ENCODE measurements around the gene PRR35. TPM values are rescaled to one million over a fixed set of nuclear protein-coding genes. Genes with fewer than 3 reads are reported as not detected.

Gene PRR35
- total RNA-seq, 1 experiment from 2014 or later = 0.28 TPM

DNA sequence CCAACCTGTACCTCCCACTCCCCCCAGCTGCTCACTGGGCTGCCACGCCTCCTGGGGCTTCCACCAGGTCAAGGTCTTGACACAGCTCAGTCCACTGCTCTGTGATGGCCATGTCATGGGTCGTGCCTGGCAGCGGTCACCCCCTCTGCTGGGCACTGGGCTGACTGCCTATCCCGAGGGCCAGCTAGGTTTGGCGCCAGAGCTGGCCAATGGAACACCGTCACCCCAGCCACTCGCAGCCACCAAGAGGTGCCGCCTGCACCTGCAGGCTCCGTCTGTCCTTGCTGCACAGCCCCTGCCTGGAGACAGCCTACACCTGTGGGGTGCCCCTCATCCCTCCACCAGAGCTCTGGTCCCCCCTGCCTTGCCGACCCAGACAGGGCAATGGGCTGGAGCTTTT is 25.2 kb downstream of the PRR35 start:
- Histone ChIP-seq H3K36me3 (replicated peaks; ENCODE audit: control insufficient read depth, insufficient read depth, low read length) (no peaks in the 10 kb centered on the region; the same call in 1 of the 2 replicates), H3K27me3 (ENCODE audit: control insufficient read depth, insufficient read depth, low read length) (peaks cover 8% of the 10 kb centered on the region), H3K4me3 (ENCODE audit: insufficient read depth, low read depth, low read length) (no peak overlapping the region)
- peak; percentile 83 for DNase-seq

DNA sequence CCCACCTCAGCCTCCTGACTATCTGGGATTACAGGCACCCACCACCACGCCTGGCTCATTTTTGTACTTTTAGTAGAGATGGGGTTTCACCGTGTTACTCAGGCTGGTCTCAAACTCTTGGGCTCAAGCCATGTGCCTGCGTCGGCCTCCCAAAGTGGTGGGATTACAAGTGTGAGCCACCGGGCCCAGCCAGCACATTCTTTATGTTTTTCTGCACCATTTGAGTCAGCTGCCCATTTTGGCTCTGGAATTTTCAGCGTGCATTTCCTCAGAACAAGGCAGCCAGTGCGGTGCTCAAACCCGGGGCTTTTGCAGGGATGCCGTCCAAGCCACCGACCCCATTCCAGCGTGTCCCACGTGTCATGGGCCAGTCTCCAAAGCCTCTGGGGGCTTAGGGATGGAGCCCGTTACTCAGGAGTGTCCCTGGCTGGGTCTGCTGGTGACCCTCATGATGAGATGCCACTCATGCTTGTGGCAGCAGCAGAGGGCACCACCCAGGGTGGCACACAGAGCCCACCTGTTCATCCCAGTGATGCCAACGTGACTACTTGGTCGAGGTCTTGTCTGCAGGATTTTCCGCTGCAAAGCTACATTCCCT is 26.0 kb downstream of the PRR35 start:
- no peak overlapping the region for H3K4me3 ChIP-seq (ENCODE audit: insufficient read depth, low read depth, low read length)
- DNase-seq = no peak
- no peaks in the 10 kb centered on the region; the same call in 1 of the 2 replicates for H3K36me3 ChIP-seq (replicated peaks; ENCODE audit: control insufficient read depth, insufficient read depth, low read length)
- H3K27me3 ChIP-seq (ENCODE audit: control insufficient read depth, insufficient read depth, low read length) = peaks cover 14% of the 10 kb centered on the region

GRCh38 chr16:586645-587590 is 26.7 kb downstream of the PRR35 start:
- H3K27me3 ChIP-seq (ENCODE audit: control insufficient read depth, insufficient read depth, low read length) = peaks cover 14% of the 10 kb centered on the region
- no peak for DNase-seq
- H3K36me3 ChIP-seq (replicated peaks; ENCODE audit: control insufficient read depth, insufficient read depth, low read length) = no peaks in the 10 kb centered on the region; the same call in 1 of the 2 replicates
- H3K4me3 ChIP-seq (ENCODE audit: insufficient read depth, low read depth, low read length) = no peak overlapping the region

DNA sequence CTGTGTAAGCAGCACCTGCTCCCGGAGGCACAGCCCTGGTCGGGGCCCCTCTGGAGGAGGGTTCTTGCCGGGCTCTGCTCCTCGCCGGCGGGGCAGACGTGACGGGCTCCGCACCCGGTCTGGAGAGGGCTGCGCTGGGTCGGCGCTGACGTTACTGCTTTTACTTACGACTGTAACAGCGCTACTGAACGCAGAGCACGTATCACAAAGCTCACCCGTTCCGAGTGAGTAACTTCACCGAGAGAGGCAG is 28.4 kb downstream of the PRR35 start:
- Histone ChIP-seq H3K36me3 (replicated peaks; ENCODE audit: control insufficient read depth, insufficient read depth, low read length) (no peaks in the 10 kb centered on the region; the same call in none of the 2 replicates), H3K4me3 (ENCODE audit: insufficient read depth, low read depth, low read length) (peak overlapping the region; percentile 87), H3K27me3 (ENCODE audit: control insufficient read depth, insufficient read depth, low read length) (peaks cover 14% of the 10 kb centered on the region)
- DNase-seq = peak; percentile 78

DNA sequence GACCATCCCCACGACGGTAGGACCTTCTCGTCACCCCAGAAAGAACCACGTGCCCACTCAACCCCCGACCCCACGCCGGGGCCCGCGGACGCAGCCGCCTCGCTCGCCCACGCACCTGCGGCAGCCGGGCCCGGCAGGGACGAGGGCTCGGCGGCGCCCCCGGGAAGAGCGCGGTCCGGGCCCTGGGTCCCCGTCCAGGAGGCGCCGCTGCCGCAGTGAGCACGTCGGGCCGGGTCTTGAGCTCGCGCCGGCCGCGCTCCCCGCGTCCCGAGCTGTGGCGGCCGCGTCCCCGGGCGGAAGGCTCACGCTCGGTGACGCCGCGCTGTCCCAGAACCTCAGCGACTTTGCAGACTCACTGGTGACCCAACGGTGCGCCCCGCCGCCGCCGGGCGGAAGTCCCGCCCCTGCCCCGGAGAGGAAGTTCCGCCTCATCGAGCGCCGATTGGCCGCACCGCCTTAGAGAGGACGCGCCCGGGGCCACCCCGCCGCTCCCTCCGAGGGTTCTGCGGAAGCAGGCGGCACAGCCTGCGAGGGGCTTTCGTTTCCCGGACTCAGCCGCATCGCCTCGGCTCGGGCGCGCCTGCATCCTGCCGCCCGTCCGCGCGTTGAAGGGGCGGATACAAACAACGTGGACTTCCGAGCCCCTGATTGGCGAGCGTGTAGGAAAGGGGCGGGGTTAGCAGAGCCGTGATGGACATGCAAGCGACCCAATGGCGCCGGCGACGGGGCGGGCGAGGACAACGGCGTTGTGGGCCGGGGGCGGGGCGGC is 28.9 kb downstream of the PRR35 start:
- DNase-seq = peak; percentile 99
- peaks cover 14% of the 10 kb centered on the region for H3K27me3 ChIP-seq (ENCODE audit: control insufficient read depth, insufficient read depth, low read length)
- peak overlapping the region; percentile 87 for H3K4me3 ChIP-seq (ENCODE audit: insufficient read depth, low read depth, low read length)
- H3K36me3 ChIP-seq (replicated peaks; ENCODE audit: control insufficient read depth, insufficient read depth, low read length) = no peaks in the 10 kb centered on the region; the same call in none of the 2 replicates

GRCh38 chr16:589658-590187 is 29.5 kb downstream of the PRR35 start, which contains the start of gene RAB40C:
RAB40C (plus strand) TSS chr16:590066; CDS start chr16:590292, 226 bp downstream.
- Histone ChIP-seq H3K36me3 (replicated peaks; ENCODE audit: control insufficient read depth, insufficient read depth, low read length) (no peaks in the 10 kb centered on the region; the same call in none of the 2 replicates), H3K27me3 (ENCODE audit: control insufficient read depth, insufficient read depth, low read length) (peaks cover 14% of the 10 kb centered on the region), H3K4me3 (ENCODE audit: insufficient read depth, low read depth, low read length) (peak within 1 kb of the TSS; percentile 87)
- DNase-seq = peak; percentile 100

- peak overlapping the region; percentile 79 for H3K4me3 ChIP-seq (ENCODE audit: insufficient read depth, low read depth, low read length)
- peaks cover 13% of the 10 kb centered on the region for H3K27me3 ChIP-seq (ENCODE audit: control insufficient read depth, insufficient read depth, low read length)
- no peak for DNase-seq
- H3K36me3 ChIP-seq (replicated peaks; ENCODE audit: control insufficient read depth, insufficient read depth, low read length) = no peaks in the 10 kb centered on the region; the same call in none of the 2 replicates
Measured at GRCh38 chr16:590188-590814, 30.1 kb downstream of the PRR35 start.

DNA sequence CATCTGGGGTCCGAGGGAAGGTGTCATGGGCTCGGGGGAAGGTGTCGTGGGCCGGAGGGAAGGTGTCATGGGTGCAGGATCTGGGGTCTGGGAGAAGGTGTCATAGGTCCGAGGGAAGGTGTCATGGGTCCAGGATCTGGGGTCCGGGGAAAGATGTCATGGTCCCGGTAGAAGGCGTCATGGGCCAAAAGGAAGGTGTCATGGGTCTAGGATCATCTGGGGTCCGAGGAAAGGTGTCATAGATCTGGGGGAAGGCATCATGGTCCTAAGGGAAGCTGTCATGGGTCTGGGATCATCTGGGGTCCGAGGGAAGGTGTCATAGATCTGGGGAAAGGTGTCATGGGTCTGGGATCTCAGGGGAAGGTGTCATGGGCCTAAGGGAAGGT is 30.6 kb downstream of the PRR35 start:
- Histone ChIP-seq H3K27me3 (ENCODE audit: control insufficient read depth, insufficient read depth, low read length) (peaks cover 11% of the 10 kb centered on the region), H3K36me3 (replicated peaks; ENCODE audit: control insufficient read depth, insufficient read depth, low read length) (no peaks in the 10 kb centered on the region; the same call in none of the 2 replicates), H3K4me3 (ENCODE audit: insufficient read depth, low read depth, low read length) (peak overlapping the region; percentile 79)
- DNase-seq = no peak

DNA sequence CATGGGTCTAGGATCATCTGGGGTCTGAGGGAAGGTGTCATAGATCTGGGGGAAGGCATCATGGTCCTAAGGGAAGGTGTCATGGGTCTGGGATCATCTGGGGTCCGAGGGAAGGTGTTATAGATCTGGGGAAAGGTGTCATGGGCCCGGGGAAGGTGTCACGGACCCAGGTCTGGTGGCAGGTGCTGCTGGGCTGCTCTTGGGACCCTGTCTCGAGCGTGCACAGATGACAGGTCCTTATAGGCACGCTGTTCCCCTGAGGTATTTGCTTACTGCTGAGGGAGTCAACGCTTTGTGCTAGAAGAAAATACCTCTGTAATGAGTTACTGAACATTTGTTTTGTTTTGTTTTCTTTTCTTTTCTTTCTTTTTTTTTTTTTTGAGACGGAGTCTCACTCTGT is 31.0 kb downstream of the PRR35 start:
- Histone ChIP-seq H3K36me3 (replicated peaks; ENCODE audit: control insufficient read depth, insufficient read depth, low read length) (no peaks in the 10 kb centered on the region; the same call in none of the 2 replicates), H3K4me3 (ENCODE audit: insufficient read depth, low read depth, low read length) (no peak overlapping the region; the same call in 1 of the 2 replicates)

GRCh38 chr16:591892-592517 is 31.8 kb downstream of the PRR35 start:
- no peak overlapping the region for H3K4me3 ChIP-seq (ENCODE audit: insufficient read depth, low read depth, low read length)

More for the DNA sequence above, 31.0 kb downstream of the PRR35 start:
- peaks cover 11% of the 10 kb centered on the region for H3K27me3 ChIP-seq (ENCODE audit: control insufficient read depth, insufficient read depth, low read length)
- DNase-seq = no peak

DNA sequence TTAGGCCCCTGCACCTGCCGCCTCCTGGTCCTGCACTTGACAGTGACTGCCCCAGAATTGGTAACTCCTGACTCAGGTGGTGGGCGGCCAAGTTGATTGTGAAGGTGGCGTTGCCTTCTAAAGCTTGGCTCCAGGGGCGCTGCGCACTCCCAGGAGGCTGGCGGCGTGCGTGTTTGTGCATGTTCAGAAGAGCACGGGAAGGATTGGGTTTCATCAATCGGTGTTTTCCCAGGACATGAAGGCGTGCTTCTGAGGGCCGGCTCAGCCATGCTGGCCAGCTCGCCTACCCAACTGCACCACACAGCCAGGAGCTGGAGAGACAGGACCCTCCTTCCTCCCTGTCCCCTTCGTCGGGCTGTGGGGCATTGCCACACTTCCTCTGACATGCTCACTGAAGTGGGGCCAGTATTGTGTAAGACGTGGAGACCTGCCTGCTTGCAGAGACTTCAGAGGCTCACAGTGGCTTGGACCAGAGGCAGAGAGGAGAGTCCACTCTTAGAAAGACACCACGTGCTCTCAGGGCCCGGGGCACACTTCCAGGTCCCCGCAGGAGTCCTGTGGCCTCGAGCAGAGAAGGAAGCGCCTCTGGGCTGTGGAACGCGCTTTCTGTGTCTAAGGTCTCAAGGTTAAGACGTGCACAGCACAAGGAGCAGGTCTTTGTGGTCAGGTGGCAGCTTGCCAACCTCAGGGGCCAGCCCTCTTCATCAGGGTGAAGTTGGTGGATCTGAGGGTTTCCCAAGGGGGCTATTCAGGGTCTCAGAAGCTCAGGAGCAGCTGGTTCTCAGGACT is 32.5 kb downstream of the PRR35 start:
- Histone ChIP-seq H3K4me3 (ENCODE audit: insufficient read depth, low read depth, low read length) (no peak overlapping the region), H3K36me3 (replicated peaks; ENCODE audit: control insufficient read depth, insufficient read depth, low read length) (no peaks in the 10 kb centered on the region; the same call in none of the 2 replicates), H3K27me3 (ENCODE audit: control insufficient read depth, insufficient read depth, low read length) (peaks cover 6% of the 10 kb centered on the region; the same call in 1 of the 2 replicates)
- DNase-seq = no peak

More at GRCh38 chr16:591892-592517, 31.8 kb downstream of the PRR35 start:
- no peaks in the 10 kb centered on the region; the same call in none of the 2 replicates for H3K36me3 ChIP-seq (replicated peaks; ENCODE audit: control insufficient read depth, insufficient read depth, low read length)
- no peak for DNase-seq
- peaks cover 6% of the 10 kb centered on the region; the same call in 1 of the 2 replicates for H3K27me3 ChIP-seq (ENCODE audit: control insufficient read depth, insufficient read depth, low read length)

- Histone ChIP-seq H3K4me3 (ENCODE audit: insufficient read depth, low read depth, low read length) (no peak overlapping the region), H3K27me3 (ENCODE audit: control insufficient read depth, insufficient read depth, low read length) (peaks cover 6% of the 10 kb centered on the region; the same call in 1 of the 2 replicates), H3K36me3 (replicated peaks; ENCODE audit: control insufficient read depth, insufficient read depth, low read length) (no peaks in the 10 kb centered on the region; the same call in none of the 2 replicates)
- no peak for DNase-seq
Measured at GRCh38 chr16:593406-593805, 33.2 kb downstream of the PRR35 start.

GRCh38 chr16:593807-594206 is 33.6 kb downstream of the PRR35 start:
- Histone ChIP-seq H3K4me3 (ENCODE audit: insufficient read depth, low read depth, low read length) (no peak overlapping the region), H3K36me3 (replicated peaks; ENCODE audit: control insufficient read depth, insufficient read depth, low read length) (no peaks in the 10 kb centered on the region; the same call in none of the 2 replicates), H3K27me3 (ENCODE audit: control insufficient read depth, insufficient read depth, low read length) (peaks cover 6% of the 10 kb centered on the region; the same call in 1 of the 2 replicates)
- DNase-seq = no peak

Measured in H7 (cell line).